HepG2 (cell line): ENCODE results near the gene ARAP1. TPM values are rescaled to one million over a fixed set of nuclear protein-coding genes. Genes with fewer than 3 reads are reported as not detected.

Experiments used
- BORCS8-MEF2B ChIP-seq: sonication (generic); formaldehyde crosslinking; IDR thresholded peaks from 2 replicates; pipeline ENCODE4 v1.8.0; 2022; ENCODE audit warnings: mild to moderate bottlenecking, missing genetic modification reagents
- CHD4 ChIP-seq: fragments of 200-600 bp; sonication (generic); IDR thresholded peaks from 2 replicates; pipeline ENCODE4 v1.7.0; 2017; ENCODE audit warnings: mild to moderate bottlenecking, low read length, borderline replicate concordance
- DPF2 ChIP-seq: sonication (generic); formaldehyde crosslinking; IDR thresholded peaks from 2 replicates; pipeline ENCODE4 v1.4.0; 2020; ENCODE audit warnings: mild to moderate bottlenecking, low read depth, missing genetic modification reagents, borderline replicate concordance
- EP300 ChIP-seq, 3 experiments: sonication (generic) in 1 of 3; formaldehyde crosslinking in 1 of 3; IDR thresholded peaks; 2 replicates each; pipeline versions ENCODE4 v1.5.1 to v1.6.1; 2011 to 2020; ENCODE audit warnings: low read depth in 2 of 3, low read length in 2 of 3, borderline replicate concordance in 1 of 3, improper control_type of control experiment in 1 of 3, mild to moderate bottlenecking in 1 of 3, missing genetic modification reagents in 1 of 3, moderate library complexity in 1 of 3
- KLF12 ChIP-seq: sonication (generic); formaldehyde crosslinking; IDR thresholded peaks from 2 replicates; pipeline ENCODE4 v1.4.0; 2020; ENCODE audit warnings: missing genetic modification reagents, borderline replicate concordance
- NPAS2 ChIP-seq: sonication (generic); formaldehyde crosslinking; IDR thresholded peaks from 2 replicates; pipeline ENCODE4 v1.8.0; 2022; ENCODE audit warnings: mild to moderate bottlenecking, missing genetic modification reagents, borderline replicate concordance
- SIX4 ChIP-seq: sonication (generic); formaldehyde crosslinking; IDR thresholded peaks from 2 replicates; pipeline ENCODE4 v1.4.0; 2020; ENCODE audit warnings: missing genetic modification reagents
- XBP1 ChIP-seq: sonication (generic); formaldehyde crosslinking; IDR thresholded peaks from 2 replicates; pipeline ENCODE4 v1.5.0; 2020; ENCODE audit warnings: missing genetic modification reagents
- ZBTB38 ChIP-seq: sonication (generic); formaldehyde crosslinking; IDR thresholded peaks from 2 replicates; pipeline ENCODE4 v1.5.1; 2020; ENCODE audit warnings: mild to moderate bottlenecking, missing genetic modification reagents
- ZNF205 ChIP-seq: IDR thresholded peaks from 2 replicates; pipeline ENCODE4 v1.6.1; 2018; ENCODE audit warnings: missing biosample characterization, missing genetic modification reagents
- ZNF501 ChIP-seq: sonication (generic); formaldehyde crosslinking; IDR thresholded peaks from 2 replicates; pipeline ENCODE4 v1.5.1; 2020; ENCODE audit warnings: mild to moderate bottlenecking, moderate library complexity, missing genetic modification reagents
- ZNF614 ChIP-seq: IDR thresholded peaks from 2 replicates; pipeline ENCODE4 v1.6.1; 2018; ENCODE audit warnings: missing biosample characterization, missing genetic modification reagents, inconsistent platforms, borderline replicate concordance
- polyA plus RNA-seq, 8 experiments: library from polyadenylated mRNA; depleted of rRNA in 3 of 8; stranded (reverse) in 7 of 8; unstranded in 1 of 8; fragments of >200 nt; fragmentation: Illumina TruSeq in 4 of 8; extraction: Trizol in 4 of 8; gene quantifications; 2 replicates each; pipeline versions ENCODE4 v1.2.1 to v1.2.3, GENCODE V29; 2011 to 2016; ENCODE audit warnings: low read depth in 4 of 8, missing spikeins in 1 of 8, mixed read lengths in 1 of 8; ENCODE audit not compliant: insufficient read depth in 1 of 8
- total RNA-seq, 5 experiments: library from RNA; depleted of rRNA; stranded (reverse); fragments of >200 nt; fragmentation: Illumina TruSeq; extraction: Trizol; gene quantifications; 2 replicates each; pipeline ENCODE4 v1.2.3, GENCODE V29; 2016; ENCODE audit warnings: low read depth in 1 of 5
- TF ChIP-seq, protein P1 (sequence below): sonication (generic); formaldehyde crosslinking; IDR thresholded peaks from 2 replicates; pipeline ENCODE4; 2020; ENCODE audit warnings: missing genetic modification reagents, mild to moderate bottlenecking, borderline replicate concordance
- TF ChIP-seq, protein P2 (sequence below): sonication (generic); formaldehyde crosslinking; IDR thresholded peaks from 2 replicates; pipeline ENCODE4 v1.5.0; 2020; ENCODE audit warnings: mild to moderate bottlenecking, missing genetic modification reagents
- TF ChIP-seq, protein P3 (sequence below): sonication (generic); formaldehyde crosslinking; IDR thresholded peaks from 2 replicates; pipeline ENCODE4 v1.4.0; 2020; ENCODE audit warnings: missing genetic modification reagents
- TF ChIP-seq, protein P4 (sequence below): sonication (generic); formaldehyde crosslinking; IDR thresholded peaks from 2 replicates; pipeline ENCODE4 v1.9.0; 2021; ENCODE audit warnings: missing genetic modification reagents, mild to moderate bottlenecking, borderline replicate concordance
- TF ChIP-seq, protein P5 (sequence below): sonication (generic); formaldehyde crosslinking; IDR thresholded peaks from 2 replicates; pipeline ENCODE4 v1.8.1; 2022; ENCODE audit warnings: low read depth, mild to moderate bottlenecking, missing genetic modification reagents

Gene ARAP1
- total and polyA plus RNA-seq, 2 of the 13 experiments (the other 11 are each of a cell fraction or from before 2014, with no cell fraction given) = 43.2 to 55.5 TPM

DNA sequence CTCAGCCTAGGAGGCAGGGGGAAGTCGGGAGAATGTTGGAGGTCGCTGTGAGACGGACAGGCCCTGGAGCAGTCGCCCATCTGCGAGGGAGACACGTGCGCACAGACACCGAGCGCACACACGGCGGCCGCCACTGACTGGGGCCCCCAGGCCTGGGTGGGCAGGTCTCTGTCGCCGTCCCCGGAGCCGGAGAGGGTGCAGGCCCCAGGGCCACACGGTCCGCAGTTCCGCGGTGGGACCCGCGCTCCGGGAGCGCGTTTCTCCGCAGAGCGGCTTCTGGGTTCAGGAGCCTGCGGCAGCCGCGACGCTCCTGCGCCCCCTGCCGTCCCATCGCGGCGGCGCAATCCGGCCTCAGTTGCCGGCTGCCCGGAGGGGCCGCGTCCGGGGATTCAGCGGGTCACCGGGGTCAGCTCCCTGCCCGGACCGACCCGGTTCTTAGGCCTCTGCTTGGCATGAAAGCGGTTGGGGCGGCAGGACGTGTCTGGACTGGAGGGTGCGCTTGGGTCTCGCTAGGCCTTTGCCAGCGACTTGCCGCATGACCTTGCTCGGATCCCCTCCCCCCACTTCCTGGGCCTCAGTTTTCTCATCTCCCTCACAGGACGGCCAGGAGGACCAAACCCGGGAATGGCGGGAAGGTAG, 109.2 kb downstream of the ARAP1 start (continued):
- TF ChIP-seq ZBTB38 (CRISPR knock-in tag) (0 out of 2 replicates have a peak, but pooled peaks have one; percentile 36), SIX4 (CRISPR knock-in tag) (no peak), XBP1 (no peak), EP300 (IDR thresholded peaks at IDR 0.05; ENCODE audit: low read depth in 2 of 2, low read length in 2 of 2) (no peak), EP300 (CRISPR knock-in tag; IDR thresholded peaks at IDR 0.05; ENCODE audit: borderline replicate concordance) (no peak), DPF2 (no peak), ZNF614 (CRISPR knock-in tag) (no peak), ZNF501 (CRISPR knock-in tag) (peak; percentile 56; the same call in 1 of the 2 replicates), CHD4 (no peak), BORCS8-MEF2B (peak; percentile 60), NPAS2 (no peak), ZNF205 (CRISPR knock-in tag) (0 out of 2 replicates have a peak, but pooled peaks have one; percentile 35), KLF12 (CRISPR knock-in tag) (no peak)
- TF ChIP-seq, protein P1, sequence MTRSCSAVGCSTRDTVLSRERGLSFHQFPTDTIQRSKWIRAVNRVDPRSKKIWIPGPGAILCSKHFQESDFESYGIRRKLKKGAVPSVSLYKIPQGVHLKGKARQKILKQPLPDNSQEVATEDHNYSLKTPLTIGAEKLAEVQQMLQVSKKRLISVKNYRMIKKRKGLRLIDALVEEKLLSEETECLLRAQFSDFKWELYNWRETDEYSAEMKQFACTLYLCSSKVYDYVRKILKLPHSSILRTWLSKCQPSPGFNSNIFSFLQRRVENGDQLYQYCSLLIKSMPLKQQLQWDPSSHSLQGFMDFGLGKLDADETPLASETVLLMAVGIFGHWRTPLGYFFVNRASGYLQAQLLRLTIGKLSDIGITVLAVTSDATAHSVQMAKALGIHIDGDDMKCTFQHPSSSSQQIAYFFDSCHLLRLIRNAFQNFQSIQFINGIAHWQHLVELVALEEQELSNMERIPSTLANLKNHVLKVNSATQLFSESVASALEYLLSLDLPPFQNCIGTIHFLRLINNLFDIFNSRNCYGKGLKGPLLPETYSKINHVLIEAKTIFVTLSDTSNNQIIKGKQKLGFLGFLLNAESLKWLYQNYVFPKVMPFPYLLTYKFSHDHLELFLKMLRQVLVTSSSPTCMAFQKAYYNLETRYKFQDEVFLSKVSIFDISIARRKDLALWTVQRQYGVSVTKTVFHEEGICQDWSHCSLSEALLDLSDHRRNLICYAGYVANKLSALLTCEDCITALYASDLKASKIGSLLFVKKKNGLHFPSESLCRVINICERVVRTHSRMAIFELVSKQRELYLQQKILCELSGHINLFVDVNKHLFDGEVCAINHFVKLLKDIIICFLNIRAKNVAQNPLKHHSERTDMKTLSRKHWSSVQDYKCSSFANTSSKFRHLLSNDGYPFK (CRISPR knock-in tag) = no peak
- TF ChIP-seq, protein P2, sequence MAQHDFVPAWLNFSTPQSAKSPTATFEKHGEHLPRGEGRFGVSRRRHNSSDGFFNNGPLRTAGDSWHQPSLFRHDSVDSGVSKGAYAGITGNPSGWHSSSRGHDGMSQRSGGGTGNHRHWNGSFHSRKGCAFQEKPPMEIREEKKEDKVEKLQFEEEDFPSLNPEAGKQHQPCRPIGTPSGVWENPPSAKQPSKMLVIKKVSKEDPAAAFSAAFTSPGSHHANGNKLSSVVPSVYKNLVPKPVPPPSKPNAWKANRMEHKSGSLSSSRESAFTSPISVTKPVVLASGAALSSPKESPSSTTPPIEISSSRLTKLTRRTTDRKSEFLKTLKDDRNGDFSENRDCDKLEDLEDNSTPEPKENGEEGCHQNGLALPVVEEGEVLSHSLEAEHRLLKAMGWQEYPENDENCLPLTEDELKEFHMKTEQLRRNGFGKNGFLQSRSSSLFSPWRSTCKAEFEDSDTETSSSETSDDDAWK (CRISPR knock-in tag) = no peak
- TF ChIP-seq, protein P3, sequence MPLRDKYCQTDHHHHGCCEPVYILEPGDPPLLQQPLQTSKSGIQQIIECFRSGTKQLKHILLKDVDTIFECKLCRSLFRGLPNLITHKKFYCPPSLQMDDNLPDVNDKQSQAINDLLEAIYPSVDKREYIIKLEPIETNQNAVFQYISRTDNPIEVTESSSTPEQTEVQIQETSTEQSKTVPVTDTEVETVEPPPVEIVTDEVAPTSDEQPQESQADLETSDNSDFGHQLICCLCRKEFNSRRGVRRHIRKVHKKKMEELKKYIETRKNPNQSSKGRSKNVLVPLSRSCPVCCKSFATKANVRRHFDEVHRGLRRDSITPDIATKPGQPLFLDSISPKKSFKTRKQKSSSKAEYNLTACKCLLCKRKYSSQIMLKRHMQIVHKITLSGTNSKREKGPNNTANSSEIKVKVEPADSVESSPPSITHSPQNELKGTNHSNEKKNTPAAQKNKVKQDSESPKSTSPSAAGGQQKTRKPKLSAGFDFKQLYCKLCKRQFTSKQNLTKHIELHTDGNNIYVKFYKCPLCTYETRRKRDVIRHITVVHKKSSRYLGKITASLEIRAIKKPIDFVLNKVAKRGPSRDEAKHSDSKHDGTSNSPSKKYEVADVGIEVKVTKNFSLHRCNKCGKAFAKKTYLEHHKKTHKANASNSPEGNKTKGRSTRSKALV = peak; percentile 53; the same call in 1 of the 2 replicates
- TF ChIP-seq, protein P4, sequence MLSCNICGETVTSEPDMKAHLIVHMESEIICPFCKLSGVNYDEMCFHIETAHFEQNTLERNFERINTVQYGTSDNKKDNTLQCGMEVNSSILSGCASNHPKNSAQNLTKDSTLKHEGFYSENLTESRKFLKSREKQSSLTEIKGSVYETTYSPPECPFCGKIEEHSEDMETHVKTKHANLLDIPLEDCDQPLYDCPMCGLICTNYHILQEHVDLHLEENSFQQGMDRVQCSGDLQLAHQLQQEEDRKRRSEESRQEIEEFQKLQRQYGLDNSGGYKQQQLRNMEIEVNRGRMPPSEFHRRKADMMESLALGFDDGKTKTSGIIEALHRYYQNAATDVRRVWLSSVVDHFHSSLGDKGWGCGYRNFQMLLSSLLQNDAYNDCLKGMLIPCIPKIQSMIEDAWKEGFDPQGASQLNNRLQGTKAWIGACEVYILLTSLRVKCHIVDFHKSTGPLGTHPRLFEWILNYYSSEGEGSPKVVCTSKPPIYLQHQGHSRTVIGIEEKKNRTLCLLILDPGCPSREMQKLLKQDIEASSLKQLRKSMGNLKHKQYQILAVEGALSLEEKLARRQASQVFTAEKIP (CRISPR knock-in tag) = no peak
- TF ChIP-seq, protein P5, sequence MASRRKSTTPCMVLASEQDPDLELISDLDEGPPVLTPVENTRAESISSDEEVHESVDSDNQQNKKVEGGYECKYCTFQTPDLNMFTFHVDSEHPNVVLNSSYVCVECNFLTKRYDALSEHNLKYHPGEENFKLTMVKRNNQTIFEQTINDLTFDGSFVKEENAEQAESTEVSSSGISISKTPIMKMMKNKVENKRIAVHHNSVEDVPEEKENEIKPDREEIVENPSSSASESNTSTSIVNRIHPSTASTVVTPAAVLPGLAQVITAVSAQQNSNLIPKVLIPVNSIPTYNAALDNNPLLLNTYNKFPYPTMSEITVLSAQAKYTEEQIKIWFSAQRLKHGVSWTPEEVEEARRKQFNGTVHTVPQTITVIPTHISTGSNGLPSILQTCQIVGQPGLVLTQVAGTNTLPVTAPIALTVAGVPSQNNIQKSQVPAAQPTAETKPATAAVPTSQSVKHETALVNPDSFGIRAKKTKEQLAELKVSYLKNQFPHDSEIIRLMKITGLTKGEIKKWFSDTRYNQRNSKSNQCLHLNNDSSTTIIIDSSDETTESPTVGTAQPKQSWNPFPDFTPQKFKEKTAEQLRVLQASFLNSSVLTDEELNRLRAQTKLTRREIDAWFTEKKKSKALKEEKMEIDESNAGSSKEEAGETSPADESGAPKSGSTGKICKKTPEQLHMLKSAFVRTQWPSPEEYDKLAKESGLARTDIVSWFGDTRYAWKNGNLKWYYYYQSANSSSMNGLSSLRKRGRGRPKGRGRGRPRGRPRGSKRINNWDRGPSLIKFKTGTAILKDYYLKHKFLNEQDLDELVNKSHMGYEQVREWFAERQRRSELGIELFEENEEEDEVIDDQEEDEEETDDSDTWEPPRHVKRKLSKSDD (CRISPR knock-in tag) = no peak
